ENCODE results near the gene TBC1D4. TPM values are rescaled to one million over a fixed set of nuclear protein-coding genes. Genes with fewer than 3 reads are reported as not detected.

TBC1D4 gene
- total RNA-seq, 1 experiment from 2014 or later = 15.1 TPM

DNA sequence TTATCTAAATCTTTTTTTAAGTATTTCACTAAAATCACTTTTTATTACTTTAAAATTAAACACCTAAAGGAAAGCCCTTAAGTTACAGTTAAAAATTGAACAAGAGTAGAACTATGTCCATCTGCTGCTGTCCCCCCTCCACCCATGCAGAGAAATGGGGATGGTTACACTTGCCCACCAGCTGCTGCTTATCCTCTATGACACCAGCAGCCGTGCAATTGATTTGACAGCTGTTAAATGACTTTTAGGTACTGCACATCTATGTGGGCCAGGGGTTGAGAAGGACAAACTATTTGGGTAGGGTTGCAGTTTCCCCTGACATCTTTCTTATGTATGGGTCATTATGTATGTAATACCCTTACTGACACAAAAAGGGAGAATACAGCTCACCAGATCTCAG is 77.2 kb downstream of the TBC1D4 start:
- Histone ChIP-seq H3K36me3 (ENCODE audit: low read depth, low read length) (no peaks in the 10 kb centered on the region), H3K79me2 (ENCODE audit: low read length) (peaks cover 6% of the 10 kb centered on the region; the same call in 1 of the 2 replicates), H3K27me3 (ENCODE audit: low read length) (no peaks in the 10 kb centered on the region), H3F3A (ENCODE audit: low read length, unreplicated experiment) (no peaks in the 10 kb centered on the region), H3K9me2 (replicated peaks; ENCODE audit: low read length) (no peaks in the 10 kb centered on the region), H3K4me3 (ENCODE audit: low read length) (no peak overlapping the region), H3K27ac (ENCODE audit: low read length) (no peak overlapping the region), H3K4me1 (ENCODE audit: insufficient read depth, low read length) (no peaks in the 10 kb centered on the region), H3K9ac (ENCODE audit: low read length) (no peak overlapping the region), H2AFZ (ENCODE audit: low read length) (no peak overlapping the region), H3K4me2 (ENCODE audit: low read length) (no peak overlapping the region), H3K9me3 (ENCODE audit: low read length) (no peaks in the 10 kb centered on the region), H4K20me1 (ENCODE audit: low read length) (no peaks in the 10 kb centered on the region)
- ATAC-seq = no peak
- intact Hi-C loops (cut with micrococcal nuclease) = no loop called here
- TF ChIP-seq, protein P1, sequence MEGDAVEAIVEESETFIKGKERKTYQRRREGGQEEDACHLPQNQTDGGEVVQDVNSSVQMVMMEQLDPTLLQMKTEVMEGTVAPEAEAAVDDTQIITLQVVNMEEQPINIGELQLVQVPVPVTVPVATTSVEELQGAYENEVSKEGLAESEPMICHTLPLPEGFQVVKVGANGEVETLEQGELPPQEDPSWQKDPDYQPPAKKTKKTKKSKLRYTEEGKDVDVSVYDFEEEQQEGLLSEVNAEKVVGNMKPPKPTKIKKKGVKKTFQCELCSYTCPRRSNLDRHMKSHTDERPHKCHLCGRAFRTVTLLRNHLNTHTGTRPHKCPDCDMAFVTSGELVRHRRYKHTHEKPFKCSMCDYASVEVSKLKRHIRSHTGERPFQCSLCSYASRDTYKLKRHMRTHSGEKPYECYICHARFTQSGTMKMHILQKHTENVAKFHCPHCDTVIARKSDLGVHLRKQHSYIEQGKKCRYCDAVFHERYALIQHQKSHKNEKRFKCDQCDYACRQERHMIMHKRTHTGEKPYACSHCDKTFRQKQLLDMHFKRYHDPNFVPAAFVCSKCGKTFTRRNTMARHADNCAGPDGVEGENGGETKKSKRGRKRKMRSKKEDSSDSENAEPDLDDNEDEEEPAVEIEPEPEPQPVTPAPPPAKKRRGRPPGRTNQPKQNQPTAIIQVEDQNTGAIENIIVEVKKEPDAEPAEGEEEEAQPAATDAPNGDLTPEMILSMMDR (conservative IDR thresholded peaks at IDR 0.05; ENCODE audit: low read depth, low read length) = no peak
- TF ChIP-seq EZH2 (IDR thresholded peaks at IDR 0.05; ENCODE audit: low read length, unreplicated experiment) (no peak), EZH2phosphoT487 (IDR thresholded peaks at IDR 0.05; ENCODE audit: borderline replicate concordance, low read length) (no peak)
- BruUV-seq (replicated peaks) = no TSS peak
- ChIA-PET CTCF (no interaction called here), POLR2A (ENCODE audit: unreplicated experiment) (no interaction called here)
- no peak for DNase-seq

DNA sequence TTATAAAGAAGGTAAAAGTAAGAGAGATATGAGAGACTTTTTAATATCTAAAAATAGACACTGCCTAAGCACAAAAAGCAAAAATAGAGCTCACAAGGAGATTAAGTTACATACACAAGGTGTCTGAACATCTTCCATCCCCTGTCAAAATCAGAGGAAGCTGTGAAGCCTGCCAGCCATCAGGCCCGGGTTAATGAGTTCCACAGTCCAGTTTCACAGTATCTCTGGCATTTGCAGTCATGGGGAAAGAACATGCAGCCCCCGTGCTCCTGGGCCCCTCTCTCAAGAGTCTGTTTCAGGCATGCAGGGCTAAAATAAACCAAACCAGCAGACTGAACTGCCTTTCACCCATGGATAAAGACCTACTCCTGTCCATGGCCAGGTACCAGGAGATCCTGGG is 79.2 kb downstream of the TBC1D4 start:
- Histone ChIP-seq H3K27me3 (ENCODE audit: low read length) (no peaks in the 10 kb centered on the region), H3K79me2 (ENCODE audit: low read length) (peaks cover 6% of the 10 kb centered on the region; the same call in 1 of the 2 replicates), H3F3A (ENCODE audit: low read length, unreplicated experiment) (no peaks in the 10 kb centered on the region), H3K9ac (ENCODE audit: low read length) (no peak overlapping the region), H3K4me2 (ENCODE audit: low read length) (no peak overlapping the region), H4K20me1 (ENCODE audit: low read length) (no peaks in the 10 kb centered on the region), H3K4me1 (ENCODE audit: insufficient read depth, low read length) (no peaks in the 10 kb centered on the region), H3K36me3 (ENCODE audit: low read depth, low read length) (no peaks in the 10 kb centered on the region), H3K27ac (ENCODE audit: low read length) (no peak overlapping the region), H3K9me2 (replicated peaks; ENCODE audit: low read length) (no peaks in the 10 kb centered on the region), H3K4me3 (ENCODE audit: low read length) (no peak overlapping the region), H3K9me3 (ENCODE audit: low read length) (no peaks in the 10 kb centered on the region), H2AFZ (ENCODE audit: low read length) (no peak overlapping the region)
- CTCF ChIA-PET = no interaction called here
- intact Hi-C loops (cut with micrococcal nuclease) = no loop called here
- POLR2A ChIA-PET (ENCODE audit: unreplicated experiment) = no interaction called here
- ATAC-seq = no peak
- TF ChIP-seq, protein P1 (conservative IDR thresholded peaks at IDR 0.05; ENCODE audit: low read depth, low read length) = no peak
- TF ChIP-seq EZH2 (IDR thresholded peaks at IDR 0.05; ENCODE audit: low read length, unreplicated experiment) (no peak), EZH2phosphoT487 (IDR thresholded peaks at IDR 0.05; ENCODE audit: borderline replicate concordance, low read length) (no peak)
- no peak for DNase-seq
- BruUV-seq (replicated peaks) = no TSS peak

DNA sequence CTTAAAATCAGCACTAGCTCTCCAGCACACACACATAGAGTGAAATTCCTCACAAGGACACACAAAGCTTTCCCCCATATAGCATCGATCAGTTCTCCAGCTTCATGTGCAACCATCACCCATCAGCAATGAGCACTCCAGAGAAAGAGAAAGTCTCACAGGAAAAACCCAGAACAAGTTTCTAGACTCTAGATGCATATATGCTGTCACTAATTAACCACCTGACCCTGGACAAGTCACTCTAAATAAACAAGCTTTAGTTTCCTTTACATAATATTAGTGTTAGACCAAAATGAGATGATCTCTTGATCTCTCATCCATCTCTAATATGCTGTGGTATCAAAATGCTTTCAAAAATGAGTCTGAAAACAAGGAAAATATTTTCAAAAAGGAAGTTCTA is 81.2 kb downstream of the TBC1D4 start:
- no peaks in the 10 kb centered on the region for H3K4me1 ChIP-seq (ENCODE audit: insufficient read depth, low read length)

More for the DNA sequence above, 81.2 kb downstream of the TBC1D4 start:
- DNase-seq (no peak), ATAC-seq (no peak)
- H3K9me3 ChIP-seq (ENCODE audit: low read length) = no peaks in the 10 kb centered on the region
- CTCF ChIA-PET = interaction anchor here (0.7 kb wide), 1 partner anchor 81 kb away, joined by 3 read pairs; the partner anchor contains the start of gene TBC1D4
- H3K9ac ChIP-seq (ENCODE audit: low read length) = no peak overlapping the region
- BruUV-seq (replicated peaks) = no TSS peak
- H3K27me3 ChIP-seq (ENCODE audit: low read length) = no peaks in the 10 kb centered on the region
- H3K4me3 ChIP-seq (ENCODE audit: low read length) = no peak overlapping the region
- H3K79me2 ChIP-seq (ENCODE audit: low read length) = 0 out of 2 replicates have a peak, but pooled peaks cover 5% of the 10 kb centered on the region
- H3K36me3 ChIP-seq (ENCODE audit: low read depth, low read length) = no peaks in the 10 kb centered on the region
- no peak overlapping the region for H2AFZ ChIP-seq (ENCODE audit: low read length)
- H3K9me2 ChIP-seq (replicated peaks; ENCODE audit: low read length) = no peaks in the 10 kb centered on the region
- no peaks in the 10 kb centered on the region for H3F3A ChIP-seq (ENCODE audit: low read length, unreplicated experiment)
- TF ChIP-seq, protein P1 (conservative IDR thresholded peaks at IDR 0.05; ENCODE audit: low read depth, low read length) = no peak
- TF ChIP-seq EZH2 (IDR thresholded peaks at IDR 0.05; ENCODE audit: low read length, unreplicated experiment) (no peak), EZH2phosphoT487 (IDR thresholded peaks at IDR 0.05; ENCODE audit: borderline replicate concordance, low read length) (no peak)
- intact Hi-C loops (cut with micrococcal nuclease) = no loop called here
- POLR2A ChIA-PET (ENCODE audit: unreplicated experiment) = no interaction called here
- H4K20me1 ChIP-seq (ENCODE audit: low read length) = no peaks in the 10 kb centered on the region
- no peak overlapping the region for H3K4me2 ChIP-seq (ENCODE audit: low read length)
- H3K27ac ChIP-seq (ENCODE audit: low read length) = no peak overlapping the region
